GM12878 (cell line): ENCODE results near the gene TRA2B. TPM values are rescaled to one million over a fixed set of nuclear protein-coding genes. Genes with fewer than 3 reads are reported as not detected.

Source experiments
- ATAC-seq: fragments of 200-7000 bp; cut with Tn5 transposase; 3 replicates; pipeline ENCODE4 v1.9.1; 2020; ENCODE audit warnings: mild to moderate bottlenecking, moderate library complexity
- BruUV-seq: library from RNA; stranded (reverse); fragments of 400-500 nt; replicated peaks from 2 replicates; lab custom pipeline; 2021; lab: Mats Ljungman, UMichigan
- CTCF ChIA-PET: fragments of 300-600 bp; sonication (Branson Sonifier 250); formaldehyde crosslinking; extraction: SDS; loops from one replicate; lab custom pipeline; 2021; ENCODE audit warnings: inconsistent platforms; lab: Yijun Ruan, JAX
- POLR2A ChIA-PET: fragments of 350-600 bp; formaldehyde crosslinking; extraction: SDS; loops from one replicate; lab custom pipeline; 2021; ENCODE audit warnings: inconsistent platforms; lab: Charles Lee
- RAD21 ChIA-PET: fragments of 300-600 bp; sonication (Branson Sonifier 250); formaldehyde crosslinking; loops from one replicate; lab custom pipeline; 2023; ENCODE audit warnings: antibody characterized with exemption; ENCODE audit not compliant: unreplicated experiment; lab: Charles Lee
- SMC1A ChIA-PET: fragments of 300-600 bp; sonication (Branson Sonifier 250); formaldehyde crosslinking; loops from one replicate; lab custom pipeline; 2023; ENCODE audit not compliant: unreplicated experiment, uncharacterized antibody; lab: Charles Lee
- DNase-seq: peaks from one replicate; pipeline ENCODE4 v3.0.0-alpha.2; 2011; ENCODE audit warnings: low read depth, low spot score
- FAIRE-seq: peaks from 3 replicates; lab custom pipeline; 2011; peaks lifted over from hg19 to GRCh38; lab: Jason Lieb, UNC
- H2AFZ ChIP-seq: 2 replicates; pipeline ENCODE4 v1.6.0; 2011; ENCODE audit warnings: low read depth, low read length, control low read depth; ENCODE audit not compliant: control insufficient read depth
- H3K27ac ChIP-seq: 2 replicates; pipeline ENCODE4 v1.5.1; 2011; ENCODE audit warnings: control low read depth; ENCODE audit not compliant: control insufficient read depth, insufficient read depth
- H3K27me3 ChIP-seq, 2 experiments: replicated peaks in 1 of 2; 2 replicates each; pipeline versions ENCODE4 v1.6.0 to v1.6.1; 2011; ENCODE audit warnings: low read length in 1 of 2; ENCODE audit not compliant: control insufficient read depth in 2 of 2, insufficient read depth in 2 of 2
- H3K36me3 ChIP-seq, 2 experiments: 2 replicates each; pipeline ENCODE4 v1.5.1; 2011; ENCODE audit warnings: low read length in 1 of 2; ENCODE audit not compliant: control insufficient read depth in 2 of 2, insufficient read depth in 2 of 2
- H3K4me1 ChIP-seq: 2 replicates; pipeline ENCODE4 v1.6.1; 2011; ENCODE audit warnings: mild to moderate bottlenecking, low read length, moderate library complexity, mixed read lengths; ENCODE audit not compliant: control insufficient read depth, insufficient read depth
- H3K4me2 ChIP-seq: 2 replicates; pipeline ENCODE4 v1.6.0; 2011; ENCODE audit warnings: control low read depth; ENCODE audit not compliant: control insufficient read depth, insufficient read depth
- H3K4me3 ChIP-seq: fragments of 200-600 bp; sonication (generic); 2 replicates; pipeline ENCODE4 v1.5.1; 2016
- H3K79me2 ChIP-seq: 2 replicates; pipeline ENCODE4 v1.6.0; 2011; ENCODE audit warnings: low read length; ENCODE audit not compliant: control insufficient read depth, insufficient read depth
- H3K9ac ChIP-seq: 2 replicates; pipeline ENCODE4 v1.8.0; 2011; ENCODE audit warnings: low read length, control low read depth, mixed read lengths; ENCODE audit not compliant: control insufficient read depth, insufficient read depth
- H3K9me3 ChIP-seq: replicated peaks from 3 replicates; pipeline ENCODE4 v1.5.1; 2011; ENCODE audit warnings: mild to moderate bottlenecking, low read length; ENCODE audit not compliant: control insufficient read depth, insufficient read depth
- H4K20me1 ChIP-seq: 2 replicates; pipeline ENCODE4 v1.6.0; 2011; ENCODE audit not compliant: control insufficient read depth, insufficient read depth
- CBFB ChIP-seq: IDR thresholded peaks from 2 replicates; pipeline ENCODE4 v1.6.1; 2016; ENCODE audit warnings: antibody characterized with exemption, low read depth
- CHD1 ChIP-seq: IDR thresholded peaks from 2 replicates; pipeline ENCODE4 v1.6.1; 2012; ENCODE audit warnings: low read depth, low read length, improper control_type of control experiment
- MXI1 ChIP-seq: fragments of 150-350 bp; IDR thresholded peaks from 2 replicates; pipeline ENCODE4 v1.6.1; 2011; ENCODE audit warnings: low read depth, mild to moderate bottlenecking, inconsistent platforms, low read length, improper control_type of control experiment
- RAD51 ChIP-seq: fragments of 450-650 bp; IDR thresholded peaks from 2 replicates; pipeline ENCODE4 v1.6.1; 2016; ENCODE audit warnings: moderate library complexity, mild to moderate bottlenecking, inconsistent platforms
- SIN3A ChIP-seq: IDR thresholded peaks from 2 replicates; pipeline ENCODE4 v1.6.1; 2012; ENCODE audit warnings: low read depth, low read length, improper control_type of control experiment
- WGBS: methylation state at CpG from one replicate; pipeline ENCODE4 v1.1.6; 2016; ENCODE audit warnings: low lambda C conversion rate; ENCODE audit not compliant: insufficient replicate concordance, insufficient coverage; ENCODE audit errors: missing lambda C conversion rate; 5-methylcytosine and 5-hydroxymethylcytosine counted together
- in situ Hi-C: fragments of 300-500 bp; cut with MboI; formaldehyde crosslinking; loops from 9 replicates; pipeline ENCODE4 v1.14.3; 2018; ENCODE audit warnings: mixed read lengths
- intact Hi-C: fragments of 100-400 bp; cut with micrococcal nuclease; formaldehyde crosslinking; loops from one replicate; pipeline ENCODE4 v1.14.2; 2022; ENCODE audit not compliant: unreplicated experiment
- polyA plus RNA-seq, 11 experiments: library from polyadenylated mRNA; depleted of rRNA in 4 of 11; unstranded in 6 of 11; stranded (reverse) in 5 of 11; fragments of >200 nt; fragmentation: Nextera tagmentation in 4 of 11; fragmentation: Illumina TruSeq in 1 of 11; extraction: Ambion mirVana in 4 of 11; extraction: Trizol in 1 of 11; gene quantifications; 1 replicate in 1 of 11; 2 replicates in 10 of 11; pipeline versions ENCODE4 v1.2.1 to v1.2.3, GENCODE V29; 2011 to 2016; ENCODE audit warnings: inconsistent platforms in 2 of 11, missing spikeins in 2 of 11, low read depth in 1 of 11
- total RNA-seq, 4 experiments: library from RNA; depleted of rRNA in 3 of 4; stranded (reverse); fragments of >200 nt in 3 of 4; fragmentation: Illumina TruSeq in 1 of 4; extraction: Trizol in 1 of 4; gene quantifications; 2 replicates each; pipeline versions ENCODE4 v1.2.1 to v1.2.3, GENCODE V29; 2013 to 2021
- TF ChIP-seq, protein P1 (sequence below): fragments of 450-650 bp; IDR thresholded peaks from 2 replicates; pipeline ENCODE4 v1.6.1; 2016; ENCODE audit warnings: mild to moderate bottlenecking

The TRA2B gene
- total and polyA plus RNA-seq, 10 of the 15 experiments (the other 5 are each of a cell fraction or from before 2014, with no cell fraction given) = 130 to 317 (median 278) TPM

DNA sequence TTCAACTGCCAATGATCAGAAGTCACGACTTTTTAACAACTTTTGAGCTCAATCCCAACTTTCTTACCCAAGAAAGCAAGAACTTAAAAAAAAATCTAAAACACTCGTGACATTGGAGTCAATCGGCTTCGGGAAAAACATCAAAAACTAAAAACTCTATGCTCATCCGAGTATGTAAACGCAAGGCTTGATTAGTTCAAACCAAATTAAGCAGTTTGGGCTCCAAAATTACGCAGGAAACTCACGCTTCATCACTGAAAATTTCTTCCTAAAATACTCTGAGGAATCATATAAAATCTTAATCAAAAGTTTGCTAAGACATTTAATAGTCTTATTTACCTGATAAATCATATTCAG lies 1.6 kb downstream of the TRA2B start:
- POLR2A ChIA-PET = interaction anchor here (0.5 to 2.5 kb wide), 10 partner anchors 9 to 848 kb away, joined by 3 to 12 read pairs (median 4); no protein-coding TSS in a partner anchor
- H3K9ac ChIP-seq = peak overlapping the region; percentile 100
- FAIRE-seq = no peak
- no peaks in the 10 kb centered on the region for H3K27me3 ChIP-seq
- peak overlapping the region; percentile 65 for H3K4me2 ChIP-seq
- TF ChIP-seq RAD51 (no peak), CHD1 (peak; percentile 77; the same call in 1 of the 2 replicates)
- TF ChIP-seq, all 136 proteins: peak for 1
- H3K9me3 ChIP-seq = no peaks in the 10 kb centered on the region; the same call in 2 of the 3 replicates
- in situ Hi-C loops = loop anchor here (25.0 kb wide), 1 partner anchor 851 kb away; the partner anchor contains the start of gene EIF4A2
- WGBS = 0% methylated on average over 8 of the region's 8 CpGs
- peaks cover 3% of the 10 kb centered on the region; the same call in 1 of the 2 replicates for H3K4me1 ChIP-seq
- peaks cover 66% of the 10 kb centered on the region for H3K79me2 ChIP-seq
- no peak overlapping the region for H2AFZ ChIP-seq
- peaks cover 0 to 2% of the 10 kb centered on the region in 2 experiments; a peak in 1 of 4 replicates for H3K36me3 ChIP-seq
- RAD21 ChIA-PET = interaction anchor here (1.0 kb wide), 1 partner anchor 9 kb away, joined by 5 read pairs; no protein-coding TSS in a partner anchor
- CTCF ChIA-PET = interaction anchor here (1.0 to 2.6 kb wide), 3 partner anchors 9 to 681 kb away, joined by 3 to 7 read pairs (median 3); no protein-coding TSS in a partner anchor
- peaks cover 2% of the 10 kb centered on the region; the same call in 1 of the 2 replicates for H4K20me1 ChIP-seq
- no TSS peak for BruUV-seq
- ATAC-seq (no peak), DNase-seq (no peak)
- SMC1A ChIA-PET = interaction anchor here (0.6 to 1.8 kb wide), 3 partner anchors 9 to 675 kb away, joined by 3 to 11 read pairs (median 5); no protein-coding TSS in a partner anchor
- H3K4me3 ChIP-seq = peak overlapping the region; percentile 95
- peak overlapping the region; percentile 100 for H3K27ac ChIP-seq
- intact Hi-C loops = loop anchor here (5.0 to 10.0 kb wide), 3 partner anchors 636 to 1089 kb away; partner anchors contain the start of genes DNAJB11 and EIF4A2

DNA sequence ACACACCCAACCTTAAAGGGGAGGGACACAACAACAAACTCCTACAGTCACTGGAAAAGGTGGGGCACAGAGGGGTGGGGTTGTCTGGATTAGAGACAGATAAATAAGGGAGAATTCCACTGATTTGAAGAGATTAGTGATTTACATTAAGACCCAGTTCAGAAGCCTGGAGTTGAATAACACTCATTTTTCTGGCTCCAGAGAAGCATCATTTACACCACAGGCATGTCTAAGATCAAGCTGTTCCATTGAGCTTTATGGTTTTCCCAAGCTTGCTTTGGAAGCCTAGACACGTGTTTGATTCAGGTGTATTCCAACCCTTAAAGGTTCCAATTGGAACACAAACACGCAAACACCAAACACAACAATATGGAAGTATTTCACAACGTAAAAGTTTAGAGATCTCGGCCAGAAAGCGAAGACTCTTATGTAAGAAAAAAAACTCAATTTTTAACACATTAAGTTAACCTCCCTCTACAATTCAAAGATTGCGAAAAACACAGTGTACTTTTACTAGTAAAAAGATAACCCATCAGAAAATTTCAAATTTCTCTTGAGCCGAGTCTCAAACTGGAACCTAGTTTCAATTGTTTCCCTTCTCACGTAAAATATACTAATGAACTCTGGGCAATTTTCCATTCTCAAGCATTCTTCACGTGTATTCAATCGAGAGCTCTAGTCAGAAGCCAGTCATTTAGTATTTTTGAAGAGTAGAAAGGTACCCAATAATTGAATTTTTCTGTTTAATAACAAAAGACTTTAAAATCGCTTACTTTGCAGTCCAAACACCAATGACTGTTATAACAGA lies 2.1 kb downstream of the TRA2B start:
- ChIA-PET POLR2A (interaction anchor here (0.6 to 2.5 kb wide), 8 partner anchors 8 to 849 kb away, joined by 3 to 12 read pairs (median 4); no protein-coding TSS in a partner anchor), SMC1A (interaction anchor here (0.6 to 1.8 kb wide), 3 partner anchors 8 to 676 kb away, joined by 3 to 11 read pairs (median 5); no protein-coding TSS in a partner anchor), RAD21 (interaction anchor here (1.0 kb wide), 1 partner anchor 8 kb away, joined by 5 read pairs; no protein-coding TSS in a partner anchor), CTCF (interaction anchor here (1.0 to 2.6 kb wide), 4 partner anchors 8 to 681 kb away, joined by 3 to 7 read pairs (median 4); no protein-coding TSS in a partner anchor)
- TF ChIP-seq CBFB (no peak), MXI1 (0 out of 2 replicates have a peak, but pooled peaks have one; percentile 2), SIN3A (0 out of 2 replicates have a peak, but pooled peaks have one; percentile 48)
- TF ChIP-seq, protein P1, sequence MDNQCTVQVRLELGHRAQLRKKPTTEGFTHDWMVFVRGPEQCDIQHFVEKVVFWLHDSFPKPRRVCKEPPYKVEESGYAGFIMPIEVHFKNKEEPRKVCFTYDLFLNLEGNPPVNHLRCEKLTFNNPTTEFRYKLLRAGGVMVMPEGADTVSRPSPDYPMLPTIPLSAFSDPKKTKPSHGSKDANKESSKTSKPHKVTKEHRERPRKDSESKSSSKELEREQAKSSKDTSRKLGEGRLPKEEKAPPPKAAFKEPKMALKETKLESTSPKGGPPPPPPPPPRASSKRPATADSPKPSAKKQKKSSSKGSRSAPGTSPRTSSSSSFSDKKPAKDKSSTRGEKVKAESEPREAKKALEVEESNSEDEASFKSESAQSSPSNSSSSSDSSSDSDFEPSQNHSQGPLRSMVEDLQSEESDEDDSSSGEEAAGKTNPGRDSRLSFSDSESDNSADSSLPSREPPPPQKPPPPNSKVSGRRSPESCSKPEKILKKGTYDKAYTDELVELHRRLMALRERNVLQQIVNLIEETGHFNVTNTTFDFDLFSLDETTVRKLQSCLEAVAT = 0 out of 2 replicates have a peak, but pooled peaks have one; percentile 0
- WGBS = 0% methylated on average over 11 of the region's 11 CpGs
- no peak overlapping the region for H2AFZ ChIP-seq
- no peak for FAIRE-seq
- peaks cover 8% of the 10 kb centered on the region; the same call in 1 of the 2 replicates for H3K4me1 ChIP-seq
- peak overlapping the region; percentile 100 for H3K9ac ChIP-seq
- H3K36me3 ChIP-seq = peaks cover 0 to 8% of the 10 kb centered on the region in 2 experiments; a peak in 2 of 4 replicates
- peak overlapping the region; percentile 95 for H3K4me3 ChIP-seq
- BruUV-seq = no TSS peak
- peaks cover 72% of the 10 kb centered on the region for H3K79me2 ChIP-seq
- H3K27ac ChIP-seq = peak overlapping the region; percentile 100
- in situ Hi-C loops (loop anchor here (25.0 kb wide), 1 partner anchor 852 kb away; the partner anchor contains the start of gene EIF4A2), intact Hi-C loops (loop anchor here (5.0 to 10.0 kb wide), 3 partner anchors 637 to 1089 kb away; partner anchors contain the start of genes DNAJB11 and EIF4A2)
- H4K20me1 ChIP-seq = peaks cover 7% of the 10 kb centered on the region
- ATAC-seq = no peak
- H3K9me3 ChIP-seq = no peaks in the 10 kb centered on the region; the same call in 2 of the 3 replicates
- no peak for DNase-seq
- no peaks in the 10 kb centered on the region for H3K27me3 ChIP-seq
- peak overlapping the region; percentile 65 for H3K4me2 ChIP-seq
